GM21576 (cell line): Measurements from ENCODE around the gene ADGRL3.

Experiments
- ATAC-seq: cut with Tn5 transposase; IDR thresholded peaks from one replicate; pipeline ENCODE4 v1.9.1; 2021; ENCODE audit warnings: mild to moderate bottlenecking, moderate library complexity; ENCODE audit not compliant: unreplicated experiment

ADGRL3 gene

GRCh38 chr4:61531188-61531587 is 331.1 kb downstream of the ADGRL3 start:
- no peak for ATAC-seq

DNA sequence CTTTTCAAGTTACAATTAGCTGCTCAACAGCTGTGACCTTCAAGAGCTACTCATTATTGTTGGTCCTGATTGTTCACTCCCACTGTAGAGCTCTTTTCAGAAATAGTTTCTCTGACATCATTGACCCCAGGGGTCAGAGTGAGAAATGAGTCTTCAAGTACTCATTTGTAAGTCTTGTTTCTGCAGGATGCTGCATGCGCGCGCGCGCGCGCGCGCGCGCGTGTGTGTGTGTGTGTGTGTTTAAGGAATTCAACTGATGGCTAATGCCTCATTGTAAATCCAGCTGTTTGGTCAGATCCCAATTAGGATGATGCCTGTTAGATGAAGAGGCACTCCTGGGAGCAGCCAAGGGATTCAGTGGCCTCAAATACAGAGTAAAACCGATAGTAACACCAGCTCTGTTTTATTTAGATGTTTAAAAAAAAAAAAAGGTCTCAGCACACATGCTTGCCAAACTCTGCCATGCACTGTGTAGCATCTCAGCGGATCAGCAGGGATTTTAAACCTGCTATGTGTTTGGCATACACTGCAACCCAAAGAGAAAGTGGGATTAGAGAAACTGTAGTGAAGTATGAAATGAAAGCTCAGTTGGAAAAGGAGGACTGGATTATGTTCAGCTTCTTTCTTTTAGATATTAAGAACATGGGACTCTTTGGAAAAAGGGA is 332.3 kb downstream of the ADGRL3 start:
- no peak for ATAC-seq

DNA sequence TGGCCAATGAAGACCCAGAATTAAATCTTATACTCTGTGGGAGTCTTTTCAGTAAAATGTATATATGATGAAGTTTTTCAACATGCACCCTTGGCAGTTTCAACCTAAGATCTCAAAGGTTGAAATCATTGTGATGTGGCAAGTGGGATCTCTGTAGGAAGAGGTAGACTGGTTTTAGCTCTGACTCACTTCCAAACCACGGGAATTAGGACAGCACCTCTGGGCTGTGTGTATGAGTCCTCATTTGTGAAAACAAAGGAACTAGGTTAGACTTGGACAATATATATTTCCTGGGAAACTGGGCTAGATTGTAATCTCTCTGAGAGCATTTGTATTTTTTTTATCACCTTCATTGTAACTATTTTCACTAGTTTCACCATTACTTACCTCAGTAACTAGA is 333.0 kb downstream of the ADGRL3 start:
- ATAC-seq: no peak

- ATAC-seq: no peak
Observed at GRCh38 chr4:61540944-61541343, 340.8 kb downstream of the ADGRL3 start.

- ATAC-seq: no peak
Observed at GRCh38 chr4:61541459-61541858, 341.3 kb downstream of the ADGRL3 start.

DNA sequence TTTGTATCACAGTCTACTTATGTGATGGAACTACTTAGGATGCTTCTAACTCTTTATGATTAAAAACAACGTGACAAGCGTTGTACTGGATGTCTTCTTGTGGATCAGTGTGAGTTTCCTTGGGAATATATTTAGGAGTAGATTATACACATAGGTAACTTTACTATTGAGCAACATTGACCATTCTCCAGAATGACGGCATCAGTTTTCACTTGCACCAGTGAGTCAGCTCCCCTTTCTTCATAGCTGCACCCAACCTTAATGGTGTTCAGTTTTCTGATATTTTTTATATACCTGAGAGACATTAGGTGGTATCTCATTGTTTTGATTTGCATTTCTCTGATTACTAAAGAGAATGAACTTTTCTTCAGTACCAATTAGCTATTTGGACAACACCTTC is 343.9 kb downstream of the ADGRL3 start:
- ATAC-seq: no peak

GRCh38 chr4:61545902-61546480 is 345.9 kb downstream of the ADGRL3 start:
- ATAC-seq: no peak

DNA sequence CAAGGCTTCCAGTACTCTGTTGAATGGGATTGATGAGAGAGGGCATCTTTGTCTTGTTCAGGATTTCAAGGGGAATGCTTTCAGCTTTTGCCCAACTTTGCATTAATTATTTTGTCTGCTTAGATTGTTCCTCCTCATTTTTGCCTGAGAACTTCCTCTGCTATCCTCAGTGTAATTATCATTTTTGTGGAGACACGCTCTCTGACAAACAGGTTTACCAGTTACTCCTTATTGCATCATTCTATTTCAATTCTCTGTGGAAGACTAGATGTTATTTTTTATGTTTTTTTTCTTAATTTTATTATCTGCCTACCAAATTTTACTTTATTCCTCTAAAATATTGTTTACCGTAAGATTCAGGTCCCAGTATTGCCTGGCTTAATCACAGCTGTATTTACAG is 349.2 kb downstream of the ADGRL3 start:
- ATAC-seq: no peak

GRCh38 chr4:61553557-61554125 is 353.5 kb downstream of the ADGRL3 start:
- no peak for ATAC-seq

- ATAC-seq: no peak
Observed at GRCh38 chr4:61555789-61556188, 355.7 kb downstream of the ADGRL3 start.

DNA sequence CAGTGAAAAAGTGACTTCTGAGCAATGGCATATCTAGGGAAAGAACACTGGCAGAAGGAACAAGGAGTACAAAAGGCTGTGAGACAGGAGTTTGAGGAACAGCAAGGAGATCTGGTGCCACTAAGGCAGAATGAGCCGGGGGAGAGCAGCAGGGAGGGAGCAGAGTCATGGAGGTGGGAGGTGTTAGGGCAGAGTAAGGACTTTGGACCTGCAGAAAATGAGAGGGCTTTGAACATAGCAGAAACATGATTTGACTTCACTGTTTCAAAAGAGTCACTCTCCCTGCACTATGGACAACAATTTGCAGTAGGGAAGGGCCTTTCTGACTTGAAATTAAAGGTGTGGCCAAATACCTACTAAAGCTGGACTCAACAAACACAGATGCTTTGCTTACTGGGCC is 356.2 kb downstream of the ADGRL3 start:
- ATAC-seq: no peak

DNA sequence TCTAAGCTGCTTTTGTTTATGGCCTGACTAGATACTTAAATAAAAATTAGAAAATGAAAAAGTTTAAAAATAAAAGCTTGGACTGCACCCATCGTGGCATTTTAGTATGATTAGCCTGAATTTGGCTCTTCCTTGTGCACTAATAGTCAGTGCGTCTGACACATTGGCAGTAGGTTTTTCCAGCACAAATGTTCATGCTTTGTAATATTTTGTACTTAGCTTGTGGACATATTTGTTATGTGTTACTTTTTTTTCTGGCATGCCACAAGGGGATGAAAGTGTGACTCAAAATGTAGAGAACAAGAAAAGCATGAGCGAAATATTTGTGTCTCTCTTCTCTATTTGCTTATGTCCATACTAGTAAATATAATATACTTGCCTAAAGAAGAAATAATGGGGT is 359.3 kb downstream of the ADGRL3 start:
- ATAC-seq: no peak

GRCh38 chr4:61561028-61561427 is 360.9 kb downstream of the ADGRL3 start:
- no peak for ATAC-seq

DNA sequence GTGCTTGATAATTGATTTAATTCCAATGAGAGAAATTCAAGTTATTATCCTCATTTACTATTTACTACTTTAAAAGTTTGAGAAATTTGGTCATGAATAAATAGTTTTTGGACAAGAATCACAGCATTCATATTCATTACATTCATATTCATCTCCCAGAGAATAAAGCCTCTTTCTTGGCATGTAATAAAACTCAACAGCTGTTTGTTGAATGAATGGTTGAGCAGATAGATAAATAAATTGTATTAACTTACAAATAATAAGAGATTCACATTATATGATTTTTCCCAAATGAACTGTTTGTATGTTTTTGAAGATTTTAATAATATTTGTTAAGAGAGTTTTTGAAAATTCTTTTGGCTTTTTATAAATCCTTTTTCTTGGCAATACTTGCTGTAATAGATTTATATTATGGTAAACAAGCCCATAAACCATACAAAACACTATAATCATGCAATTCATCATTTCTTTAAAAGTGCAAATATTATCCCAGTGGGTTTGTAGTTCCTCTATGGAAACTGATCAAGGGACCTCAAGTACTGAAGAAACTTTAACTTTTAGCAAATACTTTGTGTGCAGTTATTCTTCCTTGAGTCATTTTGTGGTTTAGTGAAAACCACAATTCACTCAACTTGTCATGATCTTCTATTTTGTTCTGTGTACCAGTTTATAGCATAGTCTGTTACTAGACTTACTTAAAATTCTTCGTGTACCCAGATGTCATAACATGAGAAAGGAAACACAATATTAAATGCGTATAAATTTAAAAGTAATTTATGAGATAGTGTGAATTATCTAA is 371.8 kb downstream of the ADGRL3 start:
- ATAC-seq: no peak

DNA sequence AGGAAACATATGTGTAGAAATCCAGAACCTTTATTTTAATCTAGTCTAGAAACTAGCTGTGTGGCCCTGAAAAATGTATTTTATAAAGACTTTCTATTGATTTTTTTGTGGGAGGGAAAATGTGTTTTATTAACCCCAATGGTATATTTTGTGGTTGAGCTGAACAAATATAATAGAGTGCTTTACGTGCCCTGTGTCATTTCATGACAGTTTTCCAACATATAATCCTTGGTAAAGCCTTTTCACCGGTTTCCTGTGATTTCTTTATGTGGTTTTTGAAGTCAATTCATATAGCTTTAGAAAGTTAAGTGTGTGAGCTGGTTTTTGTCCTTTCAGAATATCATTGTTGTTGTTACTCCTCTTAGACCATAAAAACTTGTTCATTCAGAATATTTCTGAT is 375.7 kb downstream of the ADGRL3 start:
- ATAC-seq: no peak

DNA sequence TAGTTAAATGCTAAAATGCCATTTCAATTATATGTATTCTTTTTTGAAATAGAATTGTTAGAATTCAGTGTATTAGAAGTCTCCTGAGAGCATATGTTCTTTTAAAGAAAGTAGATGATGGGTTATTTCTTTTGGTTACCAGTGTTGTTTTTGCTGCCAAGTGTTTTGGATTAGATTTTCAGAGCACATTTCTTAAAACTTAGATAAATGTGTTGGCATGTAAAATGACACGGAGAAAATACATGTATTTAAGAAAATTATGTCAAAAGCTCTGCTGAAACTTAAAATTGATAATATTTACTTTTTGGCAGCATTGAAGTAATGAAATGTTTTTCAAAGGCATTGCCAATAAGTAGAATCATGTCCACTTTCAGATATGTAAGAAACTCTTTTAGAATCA is 379.7 kb downstream of the ADGRL3 start:
- no peak for ATAC-seq

DNA sequence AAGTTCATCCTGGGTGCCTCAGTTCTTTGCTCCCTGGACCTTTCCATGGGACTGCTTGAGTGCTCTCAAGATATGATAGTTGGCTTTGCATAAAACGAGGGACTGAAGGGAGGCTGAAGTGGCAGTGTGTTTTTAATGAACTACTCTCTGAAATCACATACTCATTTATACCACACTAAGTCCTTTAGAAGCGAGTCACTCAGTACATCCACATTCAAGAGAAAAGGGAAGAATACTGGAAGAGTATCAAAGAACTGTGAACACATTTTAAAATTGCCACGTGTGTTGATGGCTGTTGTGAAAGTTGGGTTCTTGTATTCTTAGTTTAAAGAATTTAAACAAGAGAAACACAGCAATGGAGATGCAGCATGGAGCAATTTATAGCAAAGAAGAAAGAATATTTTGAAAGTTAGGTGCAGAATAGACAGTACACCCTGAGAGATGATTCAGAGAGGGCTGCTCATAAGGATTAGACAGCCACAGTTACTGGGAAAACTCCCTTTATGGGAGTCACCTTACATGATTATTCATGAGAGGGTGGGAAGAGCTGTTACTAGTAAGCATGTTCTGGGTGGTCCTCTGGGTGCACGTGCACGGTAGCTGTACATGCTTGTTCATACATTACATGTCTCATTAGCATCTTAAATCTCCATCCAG is 380.7 kb downstream of the ADGRL3 start:
- no peak for ATAC-seq

GRCh38 chr4:61583696-61584095 is 383.6 kb downstream of the ADGRL3 start:
- no peak for ATAC-seq

DNA sequence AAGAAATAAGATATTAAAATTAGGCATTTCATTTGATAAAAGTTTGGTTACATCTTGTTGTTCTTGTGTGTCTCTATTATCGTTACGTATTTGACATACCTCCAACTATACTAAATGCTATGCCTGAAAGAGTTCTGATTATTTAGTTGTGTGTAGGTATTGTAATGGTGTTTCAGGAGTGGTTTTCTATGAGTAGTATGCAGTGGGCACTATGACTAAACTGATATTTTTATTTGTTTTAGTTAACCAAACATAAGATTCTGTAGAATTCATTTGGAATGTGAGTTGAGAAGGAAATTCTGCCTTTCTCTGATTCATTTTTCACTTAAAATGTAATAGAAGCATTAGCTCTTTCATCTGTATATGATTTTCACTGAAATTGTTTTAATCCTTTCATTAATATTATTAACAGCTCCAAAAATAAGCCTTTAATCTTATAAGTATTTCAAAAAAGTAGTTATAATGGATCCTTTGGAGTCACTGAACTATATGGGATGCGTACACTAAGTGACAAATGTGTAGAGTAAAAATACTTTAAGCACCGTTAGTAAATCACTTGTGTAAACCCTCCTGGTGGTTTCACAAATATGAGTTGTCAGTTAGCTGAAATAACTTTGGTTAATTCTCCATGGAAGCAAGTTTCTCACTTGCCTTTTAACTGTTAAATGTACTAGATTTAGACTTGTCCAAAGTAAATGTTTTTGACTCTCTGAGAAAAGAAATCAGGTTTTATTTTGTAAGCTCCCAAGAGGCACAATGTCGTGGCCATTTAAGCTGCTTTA is 388.7 kb downstream of the ADGRL3 start:
- ATAC-seq: no peak

DNA sequence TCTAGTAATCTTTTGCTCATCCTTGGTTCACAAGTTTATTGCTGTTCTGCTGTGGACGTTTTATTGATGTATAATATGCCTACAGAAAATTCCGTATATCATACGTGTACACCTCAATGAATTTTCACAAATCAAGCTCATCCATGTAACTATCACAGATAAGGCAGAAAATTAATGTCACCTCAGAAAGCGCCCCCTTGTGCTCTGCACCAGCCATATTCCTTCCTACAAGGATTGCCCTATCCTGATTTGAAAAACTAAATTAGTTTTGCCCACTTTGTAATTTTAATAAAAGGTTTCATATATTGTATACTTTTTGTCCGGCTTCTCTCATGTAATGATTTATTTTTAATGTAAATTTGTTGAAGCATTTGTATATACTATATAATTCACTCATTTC is 390.8 kb downstream of the ADGRL3 start:
- no peak for ATAC-seq
